GM18951 (cell line): ENCODE data around the gene ID2.

Experiments
- POLR2A ChIP-seq: IDR thresholded peaks from 4 replicates; pipeline ENCODE4 v1.6.1; 2011; ENCODE audit warnings: mild to moderate bottlenecking; ENCODE audit not compliant: insufficient read length, insufficient read depth; ENCODE audit errors: extremely low read depth
- in situ Hi-C: fragments of 300-500 bp; cut with MboI; formaldehyde crosslinking; loops from one replicate; pipeline ENCODE4 v1.12.0; 2022; ENCODE audit warnings: low sequenced_read_pairs, mixed read lengths, inconsistent platforms; ENCODE audit not compliant: unreplicated experiment

ID2 gene

GRCh38 chr2:8643250-8643995 is 38.4 kb upstream of the ID2 start:
- in situ Hi-C loops = no loop called here
- TF ChIP-seq POLR2A = no peak

GRCh38 chr2:8643996-8644356 is 37.9 kb upstream of the ID2 start:
- in situ Hi-C loops = no loop called here
- no peak for TF ChIP-seq POLR2A

- TF ChIP-seq POLR2A = no peak
- in situ Hi-C loops = no loop called here
Measured at GRCh38 chr2:8644605-8645175, 37.2 kb upstream of the ID2 start.

- in situ Hi-C loops = no loop called here
- no peak for TF ChIP-seq POLR2A
Measured at GRCh38 chr2:8645176-8645831, 36.6 kb upstream of the ID2 start.

- TF ChIP-seq POLR2A = no peak
- in situ Hi-C loops = no loop called here
Measured at GRCh38 chr2:8646731-8647461, 35.0 kb upstream of the ID2 start.

- in situ Hi-C loops = no loop called here
Measured at GRCh38 chr2:8647462-8647857, 34.4 kb upstream of the ID2 start.

GRCh38 chr2:8648441-8649213 is 33.2 kb upstream of the ID2 start:
- in situ Hi-C loops = no loop called here
- TF ChIP-seq POLR2A = no peak

More at GRCh38 chr2:8647462-8647857, 34.4 kb upstream of the ID2 start:
- no peak for TF ChIP-seq POLR2A

GRCh38 chr2:8649718-8650117 is 32.1 kb upstream of the ID2 start:
- in situ Hi-C loops = no loop called here

GRCh38 chr2:8650256-8650655 is 31.6 kb upstream of the ID2 start:
- in situ Hi-C loops = no loop called here
- TF ChIP-seq POLR2A = no peak

More at GRCh38 chr2:8649718-8650117, 32.1 kb upstream of the ID2 start:
- TF ChIP-seq POLR2A = no peak

GRCh38 chr2:8652774-8653426 is 29.0 kb upstream of the ID2 start:
- in situ Hi-C loops = no loop called here
- TF ChIP-seq POLR2A = no peak

- TF ChIP-seq POLR2A = no peak
- in situ Hi-C loops = no loop called here
Measured at GRCh38 chr2:8653485-8653884, 28.4 kb upstream of the ID2 start.

- no peak for TF ChIP-seq POLR2A
- in situ Hi-C loops = no loop called here
Measured at GRCh38 chr2:8654041-8654440, 27.8 kb upstream of the ID2 start.
